Endothelial cell of umbilical vein (primary cell): ENCODE measurements around the gene NPPC. TPM values are rescaled to one million over a fixed set of nuclear protein-coding genes. Genes with fewer than 3 reads are reported as not detected.

Source experiments
- BruUV-seq: library from RNA; stranded (reverse); fragments of 400-500 nt; replicated peaks from 2 replicates; lab custom pipeline; 2021; lab: Mats Ljungman, UMichigan
- CTCF ChIA-PET: fragments of 300-600, 350-600 bp; sonication (Branson Sonifier 250); formaldehyde crosslinking; loops from one replicate; lab custom pipeline; 2021; ENCODE audit warnings: antibody characterized with exemption, inconsistent platforms; lab: Charles Lee
- POLR2A ChIA-PET: fragments of 300-600, 350-600 bp; sonication (Branson Sonifier 250); formaldehyde crosslinking; loops from one replicate; lab custom pipeline; 2021; ENCODE audit warnings: antibody characterized with exemption, inconsistent platforms; lab: Charles Lee
- DNase-seq: peaks from one replicate; pipeline ENCODE4 v3.0.0-alpha.2; 2011; ENCODE audit warnings: low read depth, low spot score
- FAIRE-seq: peaks from 2 replicates; lab custom pipeline; 2011; peaks lifted over from hg19 to GRCh38; lab: Jason Lieb, UNC
- H2AFZ ChIP-seq: 2 replicates; pipeline ENCODE4 v1.6.0; 2012; ENCODE audit warnings: low read depth, low read length, control low read depth, inconsistent platforms
- H3K27ac ChIP-seq: 2 replicates; pipeline ENCODE4 v1.5.1; 2011; ENCODE audit warnings: low read depth, mild to moderate bottlenecking, control low read depth, low read length, moderate library complexity; ENCODE audit not compliant: insufficient read depth
- H3K27me3 ChIP-seq, 2 experiments: 2 replicates each; pipeline versions ENCODE4 v1.6.0 to v1.6.1; 2011; ENCODE audit warnings: low read length in 2 of 2, mixed read lengths in 1 of 2; ENCODE audit not compliant: control insufficient read depth in 2 of 2, insufficient read depth in 2 of 2
- H3K36me3 ChIP-seq, 2 experiments: 2 replicates in 1 of 2; 3 replicates in 1 of 2; pipeline ENCODE4 v1.5.1; 2011; ENCODE audit warnings: low read length in 2 of 2, mild to moderate bottlenecking in 1 of 2, moderate library complexity in 1 of 2; ENCODE audit not compliant: control insufficient read depth in 2 of 2, insufficient read depth in 2 of 2; ENCODE audit errors: extremely low read depth in 1 of 2
- H3K4me1 ChIP-seq: 3 replicates; pipeline ENCODE4 v1.5.1; 2011; ENCODE audit warnings: mild to moderate bottlenecking, low read length; ENCODE audit not compliant: control insufficient read depth, insufficient read depth; ENCODE audit errors: extremely low read depth
- H3K4me2 ChIP-seq: 2 replicates; pipeline ENCODE4 v1.6.1; 2011; ENCODE audit warnings: low read length, control low read depth, mixed read lengths; ENCODE audit not compliant: insufficient read depth
- H3K4me3 ChIP-seq, 3 experiments: fragments of 200-600 bp in 1 of 3; sonication (generic), shearing (Covaris generic) in 1 of 3; replicated peaks in 1 of 3; 2 replicates each; pipeline ENCODE4 v1.5.1; 2011 to 2016; ENCODE audit warnings: control low read depth in 3 of 3, low read length in 3 of 3, mild to moderate bottlenecking in 2 of 3, inconsistent platforms in 1 of 3, low read depth in 1 of 3, moderate library complexity in 1 of 3; ENCODE audit not compliant: insufficient read depth in 1 of 3
- H3K79me2 ChIP-seq: 2 replicates; pipeline ENCODE4 v1.6.0; 2012; ENCODE audit warnings: low read length, inconsistent platforms; ENCODE audit not compliant: control insufficient read depth, insufficient read depth
- H3K9ac ChIP-seq: replicated peaks from 2 replicates; pipeline ENCODE3; 2011; ENCODE audit warnings: low read length, control low read depth; ENCODE audit not compliant: insufficient read depth; ENCODE audit errors: extremely low read depth
- H3K9me1 ChIP-seq: replicated peaks from 3 replicates; pipeline ENCODE4 v1.6.0; 2011; ENCODE audit warnings: mild to moderate bottlenecking, low read length; ENCODE audit not compliant: control insufficient read depth, insufficient read depth; ENCODE audit errors: extremely low read depth
- H3K9me3 ChIP-seq: replicated peaks from 2 replicates; pipeline ENCODE4 v1.5.1; 2012; ENCODE audit warnings: low read length, inconsistent platforms; ENCODE audit not compliant: control insufficient read depth, insufficient read depth
- H4K20me1 ChIP-seq: replicated peaks from 2 replicates; pipeline ENCODE3; 2011; ENCODE audit warnings: mild to moderate bottlenecking, low read length; ENCODE audit not compliant: control insufficient read depth, insufficient read depth; ENCODE audit errors: extremely low read depth
- EZH2 ChIP-seq: IDR thresholded peaks from 2 replicates; pipeline ENCODE4 v1.6.1; 2012; ENCODE audit warnings: borderline replicate concordance, low read depth, mild to moderate bottlenecking, moderate library complexity, low read length, inconsistent platforms; ENCODE audit not compliant: severe bottlenecking
- FOS ChIP-seq: IDR thresholded peaks from 2 replicates; pipeline ENCODE4 v1.6.1; 2011; ENCODE audit warnings: mild to moderate bottlenecking, low read length, moderate library complexity, borderline replicate concordance; ENCODE audit not compliant: insufficient read depth
- GATA2 ChIP-seq: IDR thresholded peaks from 2 replicates; pipeline ENCODE4 v1.7.0; 2011; ENCODE audit warnings: low read depth, mild to moderate bottlenecking, moderate library complexity, mixed read lengths, low read length; ENCODE audit not compliant: insufficient read length, insufficient read depth
- JUN ChIP-seq: IDR thresholded peaks from 2 replicates; pipeline ENCODE4 v1.6.1; 2011; ENCODE audit warnings: borderline replicate concordance, low read depth; ENCODE audit not compliant: insufficient read length, insufficient read depth
- MAX ChIP-seq: IDR thresholded peaks from 2 replicates; pipeline ENCODE4 v1.6.1; 2011; ENCODE audit not compliant: insufficient read depth, insufficient read length
- MYC ChIP-seq: IDR thresholded peaks from one replicate; pipeline ENCODE4 v1.6.1; 2011; ENCODE audit warnings: mild to moderate bottlenecking, low read depth, low read length
- POLR2A ChIP-seq: IDR thresholded peaks from 2 replicates; pipeline ENCODE4 v1.6.1; 2012; ENCODE audit warnings: low read depth, mild to moderate bottlenecking, control low read depth, low read length
- POLR2AphosphoS5 ChIP-seq: IDR thresholded peaks from 2 replicates; pipeline ENCODE4 v1.6.1; 2012; ENCODE audit warnings: low read depth, mild to moderate bottlenecking, control low read depth, low read length, moderate library complexity; ENCODE audit not compliant: insufficient read depth
- dilution Hi-C: fragments of 300-500 bp; cut with MboI; formaldehyde crosslinking; loops from one replicate; pipeline ENCODE4 v1.15.0; 2019; ENCODE audit warnings: low sequenced_read_pairs; ENCODE audit not compliant: extremely low pct_ligation_motif_present
- intact Hi-C: fragments of 100-400 bp; cut with micrococcal nuclease; formaldehyde crosslinking; loops from one replicate; pipeline ENCODE4 v1.10.0; 2022
- polyA plus RNA-seq, 4 experiments: library from polyadenylated mRNA; depleted of rRNA in 3 of 4; stranded (reverse) in 3 of 4; unstranded in 1 of 4; fragments of >200 nt; gene quantifications; 2 replicates each; pipeline versions ENCODE4 v1.2.1 to v1.2.3, GENCODE V29; 2011 to 2012; ENCODE audit warnings: missing spikeins in 1 of 4
- total RNA-seq: library from RNA; stranded (reverse); gene quantifications from 2 replicates; pipeline ENCODE4 v1.2.3, GENCODE V29; 2021
- TF ChIP-seq, protein P1 (sequence below), 2 donors: IDR thresholded peaks; 1 replicate in 1 of 2; 2 replicates in 1 of 2; pipeline ENCODE4 v1.5.1; 2011; ENCODE audit warnings: low read length in 2 of 2, mild to moderate bottlenecking in 2 of 2, moderate library complexity in 2 of 2, control low read depth in 1 of 2, inconsistent platforms in 1 of 2, low read depth in 1 of 2; ENCODE audit not compliant: insufficient read depth in 1 of 2; ENCODE audit errors: extremely low read depth in 1 of 2

The NPPC gene
- total and polyA plus RNA-seq, 2 donors (not counting 3 experiments of a cell fraction or from before 2014, with no cell fraction given): not detected

DNA sequence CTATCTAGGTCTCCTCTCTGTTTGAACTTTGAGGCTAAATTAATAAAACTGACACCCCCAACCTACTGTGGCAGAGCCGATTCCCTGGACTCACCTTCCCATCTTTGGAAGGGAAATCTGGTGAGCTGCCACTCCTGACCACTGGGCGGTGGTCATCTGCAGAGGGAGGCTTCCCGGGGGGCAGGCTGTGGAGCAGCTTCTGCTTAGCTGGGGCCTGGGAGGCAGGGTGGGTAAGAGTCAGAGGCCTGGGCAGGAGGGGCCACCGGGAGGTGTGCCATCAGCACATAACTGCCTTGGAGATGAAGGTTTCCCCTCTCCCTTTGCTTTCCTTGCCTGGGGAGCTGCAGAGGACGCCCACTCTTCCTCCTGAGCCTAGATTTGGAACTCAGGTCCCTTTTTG, 2.3 kb upstream of the NPPC start:
- dilution Hi-C loops: no loop called here
- no peak for TF ChIP-seq POLR2A
- TF ChIP-seq, protein P1, sequence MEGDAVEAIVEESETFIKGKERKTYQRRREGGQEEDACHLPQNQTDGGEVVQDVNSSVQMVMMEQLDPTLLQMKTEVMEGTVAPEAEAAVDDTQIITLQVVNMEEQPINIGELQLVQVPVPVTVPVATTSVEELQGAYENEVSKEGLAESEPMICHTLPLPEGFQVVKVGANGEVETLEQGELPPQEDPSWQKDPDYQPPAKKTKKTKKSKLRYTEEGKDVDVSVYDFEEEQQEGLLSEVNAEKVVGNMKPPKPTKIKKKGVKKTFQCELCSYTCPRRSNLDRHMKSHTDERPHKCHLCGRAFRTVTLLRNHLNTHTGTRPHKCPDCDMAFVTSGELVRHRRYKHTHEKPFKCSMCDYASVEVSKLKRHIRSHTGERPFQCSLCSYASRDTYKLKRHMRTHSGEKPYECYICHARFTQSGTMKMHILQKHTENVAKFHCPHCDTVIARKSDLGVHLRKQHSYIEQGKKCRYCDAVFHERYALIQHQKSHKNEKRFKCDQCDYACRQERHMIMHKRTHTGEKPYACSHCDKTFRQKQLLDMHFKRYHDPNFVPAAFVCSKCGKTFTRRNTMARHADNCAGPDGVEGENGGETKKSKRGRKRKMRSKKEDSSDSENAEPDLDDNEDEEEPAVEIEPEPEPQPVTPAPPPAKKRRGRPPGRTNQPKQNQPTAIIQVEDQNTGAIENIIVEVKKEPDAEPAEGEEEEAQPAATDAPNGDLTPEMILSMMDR (IDR thresholded peaks at IDR 0.05; ENCODE audit: extremely low read depth in 1 of 2, insufficient read depth in 1 of 2, low read depth in 1 of 2, low read length in 2 of 2): peak in 1 of 2 donors; percentile 15
- no peak overlapping the region for H3K4me2 ChIP-seq
- H3K9me1 ChIP-seq: no peaks in the 10 kb centered on the region
- peaks cover 38 to 52% of the 10 kb centered on the region in 2 experiments for H3K27me3 ChIP-seq
- no TSS peak for BruUV-seq
- ChIA-PET POLR2A (no interaction called here), CTCF (interaction anchor here (1.1 to 3.8 kb wide), 5 partner anchors 11 to 399 kb away, joined by 3 to 28 read pairs (median 5); no protein-coding TSS in a partner anchor)
- DNase-seq: no peak
- H3K36me3 ChIP-seq: no peaks in the 10 kb centered on the region
- no peaks in the 10 kb centered on the region for H3K79me2 ChIP-seq
- no peak overlapping the region for H2AFZ ChIP-seq
- no peak overlapping the region for H3K4me3 ChIP-seq
- intact Hi-C loops: no loop called here
- no peak for FAIRE-seq
- H3K9me3 ChIP-seq: no peaks in the 10 kb centered on the region
- no peak overlapping the region for H3K27ac ChIP-seq
- no peaks in the 10 kb centered on the region for H4K20me1 ChIP-seq
- H3K4me1 ChIP-seq: peaks cover 15% of the 10 kb centered on the region
- no peak overlapping the region for H3K9ac ChIP-seq

DNA sequence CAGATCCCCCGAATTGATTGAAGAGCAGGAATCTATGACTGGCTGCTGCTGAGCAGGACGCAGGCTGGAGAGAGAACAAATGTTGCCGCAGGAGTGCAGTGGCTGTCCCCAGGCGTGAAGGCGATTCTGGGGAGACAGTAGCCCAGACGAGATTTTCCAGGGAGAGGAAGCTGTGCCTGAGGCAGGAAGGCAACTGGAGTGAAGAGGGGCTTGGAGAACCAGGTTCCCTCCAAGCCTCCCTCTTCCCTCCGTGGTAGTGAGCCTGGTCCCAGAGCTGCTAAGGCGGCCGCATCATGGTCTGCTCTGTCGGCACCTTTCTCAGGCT, 1.3 kb upstream of the NPPC start:
- dilution Hi-C loops (no loop called here), intact Hi-C loops (no loop called here)
- no peaks in the 10 kb centered on the region for H3K36me3 ChIP-seq
- no peaks in the 10 kb centered on the region for H3K79me2 ChIP-seq
- DNase-seq: no peak
- H3K4me1 ChIP-seq: peaks cover 15% of the 10 kb centered on the region
- H2AFZ ChIP-seq: no peak overlapping the region
- TF ChIP-seq POLR2AphosphoS5 (no peak), MYC (no peak), FOS (no peak), POLR2A (no peak), MAX (no peak), GATA2 (no peak), JUN (no peak), EZH2 (no peak)
- TF ChIP-seq, protein P1 (IDR thresholded peaks at IDR 0.05; ENCODE audit: extremely low read depth in 1 of 2, insufficient read depth in 1 of 2, low read depth in 1 of 2, low read length in 2 of 2): no peak
- no peak overlapping the region for H3K9ac ChIP-seq
- BruUV-seq: no TSS peak
- H3K9me1 ChIP-seq: no peaks in the 10 kb centered on the region
- POLR2A ChIA-PET: no interaction called here
- no peaks in the 10 kb centered on the region for H3K9me3 ChIP-seq
- H4K20me1 ChIP-seq: no peaks in the 10 kb centered on the region
- H3K27me3 ChIP-seq: peaks cover 44 to 57% of the 10 kb centered on the region in 2 experiments
- CTCF ChIA-PET: interaction anchor here (2.9 to 5.1 kb wide), 3 partner anchors 8 to 398 kb away, joined by 17 to 149 read pairs (median 20); no protein-coding TSS in a partner anchor
- H3K27ac ChIP-seq: no peak overlapping the region
- H3K4me2 ChIP-seq: no peak overlapping the region
- H3K4me3 ChIP-seq: no peak overlapping the region
- no peak for FAIRE-seq
